Measurements from ENCODE around the gene CRYBA1. TPM values are rescaled to one million over a fixed set of nuclear protein-coding genes. Genes with fewer than 3 reads are reported as not detected.

Gene CRYBA1
- total RNA-seq, 1 donor from 2014 or later: not detected

- DNase-seq (ENCODE audit: low spot score): peak; percentile 97
- peak within 1 kb of the TSS; percentile 100 for H3K4me3 Mint-ChIP-seq
- H3K27me3 Mint-ChIP-seq (ENCODE audit: insufficient read depth): peaks cover 3% of the 10 kb centered on the region
- no peaks in the 10 kb centered on the region for H3K9me3 Mint-ChIP-seq
- H3K4me1 Mint-ChIP-seq (ENCODE audit: low read depth): peaks cover 43% of the 10 kb centered on the region
- H3K36me3 Mint-ChIP-seq (ENCODE audit: low read depth): peaks cover 24% of the 10 kb centered on the region
- intact Hi-C loops (cut with micrococcal nuclease): loop anchor here (1.0 to 10.0 kb wide), 7 partner anchors 8 to 1081 kb away; partner anchors contain the start of genes ABHD15, CPD, MYO18A and NEK8
- peak within 1 kb of the TSS; percentile 99 for H3K27ac Mint-ChIP-seq
Measured at GRCh38 chr17:29293890-29294579, 47.4 kb downstream of the CRYBA1 start, which contains the start of gene NUFIP2. Gene NUFIP2 (minus strand): TSS chr17:29294148. CDS start chr17:29294059, 89 bp downstream.

GRCh38 chr17:29294580-29294900 is 47.9 kb downstream of the CRYBA1 start:
- H3K9me3 Mint-ChIP-seq: no peaks in the 10 kb centered on the region
- peaks cover 39% of the 10 kb centered on the region for H3K4me1 Mint-ChIP-seq (ENCODE audit: low read depth)
- peaks cover 20% of the 10 kb centered on the region for H3K36me3 Mint-ChIP-seq (ENCODE audit: low read depth)
- peaks cover 3% of the 10 kb centered on the region for H3K27me3 Mint-ChIP-seq (ENCODE audit: insufficient read depth)
- peak overlapping the region; percentile 100 for H3K4me3 Mint-ChIP-seq
- intact Hi-C loops (cut with micrococcal nuclease): loop anchor here (1.0 to 10.0 kb wide), 6 partner anchors 8 to 1080 kb away; partner anchors contain the start of genes CPD, MYO18A, NEK8 and TAOK1
- H3K27ac Mint-ChIP-seq: peak overlapping the region; percentile 99
- no peak for DNase-seq (ENCODE audit: low spot score)

GRCh38 chr17:29295420-29295819 is 48.8 kb downstream of the CRYBA1 start:
- peak overlapping the region; percentile 56 for H3K4me3 Mint-ChIP-seq
- intact Hi-C loops (cut with micrococcal nuclease): loop anchor here (10.0 kb wide), 1 partner anchor 1079 kb away; the partner anchor contains the start of gene CPD
- H3K4me1 Mint-ChIP-seq (ENCODE audit: low read depth): peaks cover 34% of the 10 kb centered on the region
- peaks cover 18% of the 10 kb centered on the region for H3K36me3 Mint-ChIP-seq (ENCODE audit: low read depth)
- no peak for DNase-seq (ENCODE audit: low spot score)
- H3K27ac Mint-ChIP-seq: peak overlapping the region; percentile 67
- no peaks in the 10 kb centered on the region for H3K9me3 Mint-ChIP-seq
- H3K27me3 Mint-ChIP-seq (ENCODE audit: insufficient read depth): peaks cover 3% of the 10 kb centered on the region

GRCh38 chr17:29299031-29299430 is 52.4 kb downstream of the CRYBA1 start:
- Mint-ChIP-seq H3K4me3 (no peak overlapping the region), H3K36me3 (ENCODE audit: low read depth) (peaks cover 2% of the 10 kb centered on the region), H3K27ac (no peak overlapping the region), H3K4me1 (ENCODE audit: low read depth) (peaks cover 13% of the 10 kb centered on the region), H3K9me3 (no peaks in the 10 kb centered on the region), H3K27me3 (ENCODE audit: insufficient read depth) (no peaks in the 10 kb centered on the region)
- intact Hi-C loops (cut with micrococcal nuclease): loop anchor here (10.0 kb wide), 1 partner anchor 1076 kb away; the partner anchor contains the start of gene CPD
- no peak for DNase-seq (ENCODE audit: low spot score)

GRCh38 chr17:29303386-29303785 is 56.7 kb downstream of the CRYBA1 start:
- H3K4me1 Mint-ChIP-seq (ENCODE audit: low read depth): no peaks in the 10 kb centered on the region
- H3K36me3 Mint-ChIP-seq (ENCODE audit: low read depth): no peaks in the 10 kb centered on the region
- H3K9me3 Mint-ChIP-seq: no peaks in the 10 kb centered on the region
- intact Hi-C loops (cut with micrococcal nuclease): no loop called here
- DNase-seq (ENCODE audit: low spot score): no peak
- H3K27ac Mint-ChIP-seq: no peak overlapping the region
- H3K4me3 Mint-ChIP-seq: no peak overlapping the region
- no peaks in the 10 kb centered on the region for H3K27me3 Mint-ChIP-seq (ENCODE audit: insufficient read depth)

Other genes starting within 250 kb of the CRYBA1 start
- not detected in 2 replicates for gene SEZ6, start 240.8 kb upstream of the CRYBA1 start, total RNA-seq
- 1.8 and 2.1 TPM in 2 replicates for gene PIPOX, start 203.7 kb upstream of the CRYBA1 start, total RNA-seq
- 38.2 and 40.5 TPM in 2 replicates for gene MYO18A, start 66.5 kb upstream of the CRYBA1 start, total RNA-seq
- 92.2 and 95.5 TPM in 2 replicates for gene NUFIP2, start 47.3 kb downstream of the CRYBA1 start, total RNA-seq
- 45.9 and 46.9 TPM in 2 replicates for gene TAOK1, start 143.5 kb downstream of the CRYBA1 start, total RNA-seq